ENCODE data around the gene ADGRA3.

ADGRA3 gene

GRCh38 chr4:22460266-22460665, 55.6 kb downstream of the ADGRA3 start:
- in situ Hi-C loops (cut with HindIII; ENCODE audit: low sequenced_read_pairs) = no loop called here
- TF ChIP-seq CTCF (IDR thresholded peaks at IDR 0.05; ENCODE audit: low read depth, low read length) = no peak
- DNase-seq (ENCODE audit: low read depth, low spot score) = no peak

DNA sequence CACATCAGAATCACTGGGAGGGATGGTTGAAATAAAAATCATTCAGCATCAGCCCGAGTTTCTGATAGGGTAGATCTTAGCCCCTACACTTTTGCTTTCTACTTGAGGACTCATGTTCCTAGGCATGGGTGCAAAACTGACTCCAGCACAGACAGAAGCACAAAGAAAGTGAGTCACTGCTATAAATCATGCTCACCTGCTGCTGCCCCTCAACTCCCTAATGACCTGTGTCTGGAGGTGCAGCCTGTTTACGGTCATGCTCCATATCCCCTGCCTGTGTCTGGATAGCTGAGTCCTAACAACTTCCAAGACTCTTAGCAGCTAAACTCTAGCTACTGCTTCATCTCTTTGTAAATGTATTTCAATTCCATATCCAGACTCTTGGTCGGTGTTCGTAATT, 57.8 kb downstream of the ADGRA3 start:
- DNase-seq (ENCODE audit: low read depth, low spot score) = no peak
- in situ Hi-C loops (cut with HindIII; ENCODE audit: low sequenced_read_pairs) = no loop called here
- H3K4me3 ChIP-seq (ENCODE audit: low read depth, low read length) = no peak overlapping the region
- TF ChIP-seq CTCF (IDR thresholded peaks at IDR 0.05; ENCODE audit: low read depth, low read length) = no peak

More at GRCh38 chr4:22460266-22460665, 55.6 kb downstream of the ADGRA3 start:
- no peak overlapping the region for H3K4me3 ChIP-seq (ENCODE audit: low read depth, low read length)

DNA sequence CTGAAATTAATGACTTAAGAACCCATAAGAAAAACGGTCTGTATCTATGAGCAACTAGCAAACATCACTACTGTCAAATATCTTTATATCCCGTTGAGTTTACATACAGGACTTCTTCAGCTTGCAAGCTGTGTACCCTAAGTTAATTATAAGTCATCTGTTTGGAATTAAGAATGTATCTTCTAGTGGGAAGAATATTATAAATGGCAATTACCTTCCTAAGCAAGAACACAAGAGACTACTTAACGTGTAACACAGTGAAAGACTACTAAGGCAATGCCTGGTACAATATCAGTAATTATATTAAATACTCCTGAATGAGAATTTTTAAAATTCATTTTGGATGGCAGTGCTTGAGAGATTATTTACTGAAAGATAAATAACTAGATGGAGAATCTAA, 58.5 kb downstream of the ADGRA3 start:
- in situ Hi-C loops (cut with HindIII; ENCODE audit: low sequenced_read_pairs) = no loop called here
- no peak overlapping the region for H3K4me3 ChIP-seq (ENCODE audit: low read depth, low read length)
- TF ChIP-seq CTCF (IDR thresholded peaks at IDR 0.05; ENCODE audit: low read depth, low read length) = no peak
- DNase-seq (ENCODE audit: low read depth, low spot score) = no peak

DNA sequence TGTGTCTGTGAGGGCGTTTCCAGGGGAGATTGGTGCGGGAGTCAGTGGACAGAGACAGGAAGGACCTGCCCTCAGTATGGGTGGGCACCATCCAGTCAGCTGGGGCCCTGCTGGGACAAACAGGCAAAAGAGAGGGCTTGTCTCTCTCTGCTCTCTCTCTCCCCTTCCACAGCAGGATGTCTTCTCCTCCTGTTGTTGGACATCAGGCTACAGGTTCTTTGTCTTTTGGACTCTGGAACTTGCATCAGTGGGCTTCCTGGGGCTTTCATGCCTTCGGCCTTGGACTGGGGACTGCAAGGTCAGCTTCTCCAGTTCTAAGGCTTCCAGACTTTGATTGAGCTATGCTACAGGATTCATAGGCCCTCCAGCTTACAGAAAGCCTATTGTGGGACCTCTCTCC, 59.6 kb downstream of the ADGRA3 start:
- in situ Hi-C loops (cut with HindIII; ENCODE audit: low sequenced_read_pairs) = no loop called here
- DNase-seq (ENCODE audit: low read depth, low spot score) = no peak
- H3K4me3 ChIP-seq (ENCODE audit: low read depth, low read length) = no peak overlapping the region
- TF ChIP-seq CTCF (IDR thresholded peaks at IDR 0.05; ENCODE audit: low read depth, low read length) = no peak

DNA sequence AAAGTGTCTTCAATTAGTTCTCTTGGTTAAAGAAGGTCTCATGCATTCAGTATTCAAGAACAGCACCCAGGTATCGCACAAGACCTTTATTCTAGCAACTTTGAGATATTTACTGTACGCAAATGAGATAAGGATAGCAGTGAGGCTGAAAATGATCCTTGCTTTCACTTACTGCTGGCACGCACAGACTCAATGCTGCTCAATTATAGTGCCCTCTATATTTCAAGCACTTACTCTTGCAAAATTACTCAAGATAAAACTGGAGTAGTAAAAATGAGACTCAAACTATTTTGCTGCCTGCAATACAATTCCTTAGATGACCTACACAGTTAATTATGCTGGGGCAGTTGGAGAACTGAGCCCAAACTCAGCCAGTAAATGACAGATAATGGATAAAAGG, 60.9 kb downstream of the ADGRA3 start:
- no peak for DNase-seq (ENCODE audit: low read depth, low spot score)
- TF ChIP-seq CTCF (IDR thresholded peaks at IDR 0.05; ENCODE audit: low read depth, low read length) = no peak
- in situ Hi-C loops (cut with HindIII; ENCODE audit: low sequenced_read_pairs) = no loop called here

DNA sequence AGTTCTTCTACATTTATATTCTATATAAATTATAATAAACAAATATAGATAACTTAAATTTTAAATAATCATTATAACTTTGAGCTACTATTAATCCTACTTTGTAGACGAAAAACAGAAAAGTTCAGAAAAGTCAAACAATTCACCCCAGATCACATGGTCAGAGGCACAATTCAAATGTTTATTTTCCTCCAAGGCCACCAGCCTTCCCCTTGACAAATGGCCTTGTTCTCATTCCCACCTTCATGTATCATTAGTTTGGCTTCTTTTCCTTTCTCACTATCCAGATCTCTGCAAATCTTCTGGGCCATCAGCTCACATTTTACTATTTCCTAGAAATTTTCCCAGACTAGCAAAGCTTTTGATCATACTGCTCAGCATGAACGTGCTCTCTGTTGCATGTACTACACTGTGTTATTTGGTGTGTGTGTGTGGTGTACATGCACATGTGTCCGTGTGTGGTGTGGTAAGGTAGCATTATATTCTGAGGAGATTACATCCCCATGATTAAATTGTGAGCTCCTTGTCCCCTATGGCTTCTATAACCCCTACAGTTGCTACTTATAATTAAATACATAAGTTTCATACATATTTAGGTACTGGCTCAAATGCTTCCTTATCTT, 61.5 kb downstream of the ADGRA3 start:
- TF ChIP-seq CTCF (IDR thresholded peaks at IDR 0.05; ENCODE audit: low read depth, low read length) = no peak
- no peak for DNase-seq (ENCODE audit: low read depth, low spot score)
- H3K4me3 ChIP-seq (ENCODE audit: low read depth, low read length) = no peak overlapping the region
- in situ Hi-C loops (cut with HindIII; ENCODE audit: low sequenced_read_pairs) = no loop called here

More for the DNA sequence above, 60.9 kb downstream of the ADGRA3 start:
- H3K4me3 ChIP-seq (ENCODE audit: low read depth, low read length) = no peak overlapping the region
